Measurements from ENCODE around the gene NAIF1.

NAIF1 gene

DNA sequence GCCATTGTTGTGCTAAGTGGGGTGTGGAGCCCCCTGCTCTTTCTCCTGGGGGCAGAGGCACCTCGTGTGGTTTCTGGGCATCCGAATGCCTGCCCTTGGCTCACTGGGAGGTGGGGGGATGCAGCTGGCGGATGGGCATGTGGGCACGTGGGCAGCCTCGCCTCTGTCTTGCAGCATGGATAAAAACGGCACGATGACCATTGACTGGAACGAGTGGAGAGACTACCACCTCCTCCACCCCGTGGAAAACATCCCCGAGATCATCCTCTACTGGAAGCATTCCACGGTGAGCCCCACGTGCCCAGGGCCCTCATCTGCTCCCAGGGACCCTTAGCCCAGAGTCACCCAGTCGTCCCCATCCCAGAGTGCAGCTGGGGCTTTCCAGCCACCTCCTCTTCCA is 35.1 kb upstream of the NAIF1 start:
- DNase-seq (ENCODE audit: low read depth, low spot score): no peak

DNA sequence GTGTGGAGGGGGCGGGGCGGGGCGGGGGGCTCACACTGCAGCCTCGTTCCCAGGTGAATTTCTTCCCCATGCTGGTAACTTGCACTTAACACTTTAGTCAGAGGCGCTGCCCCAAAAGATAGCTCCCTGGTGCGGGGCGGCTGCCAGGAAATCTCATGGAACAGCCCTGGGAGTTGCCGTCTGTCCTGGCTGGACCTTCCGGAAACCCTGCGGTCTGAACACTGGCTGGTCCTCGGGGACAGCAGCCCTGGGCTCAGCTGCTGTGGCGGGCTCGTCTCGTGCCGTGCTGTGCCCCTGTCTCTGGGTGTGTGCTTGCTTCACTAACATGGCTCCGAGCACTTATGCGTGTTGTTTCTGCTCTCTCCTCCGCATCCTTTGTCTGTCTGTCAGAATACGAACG is 34.6 kb upstream of the NAIF1 start:
- DNase-seq (ENCODE audit: low read depth, low spot score): no peak

DNA sequence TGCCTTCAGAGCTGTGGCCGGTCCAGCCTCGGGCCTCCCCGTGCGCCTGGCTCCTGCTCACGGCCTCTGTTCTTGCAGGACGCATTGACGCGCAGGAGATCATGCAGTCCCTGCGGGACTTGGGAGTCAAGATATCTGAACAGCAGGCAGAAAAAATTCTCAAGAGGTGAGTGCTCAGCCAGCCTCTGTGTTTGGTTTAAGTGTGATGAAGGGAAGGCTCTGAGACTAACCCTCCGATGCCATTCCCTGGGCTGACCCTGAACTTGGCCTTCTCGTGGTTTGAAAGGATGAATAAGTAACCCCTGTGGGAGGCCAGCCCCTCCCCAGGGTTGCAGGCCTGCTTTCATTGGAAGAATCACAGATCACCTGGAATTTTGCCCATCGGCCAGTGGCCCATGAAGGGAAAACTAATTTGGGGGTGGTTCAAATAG is 34.1 kb upstream of the NAIF1 start:
- DNase-seq (ENCODE audit: low read depth, low spot score): no peak

DNA sequence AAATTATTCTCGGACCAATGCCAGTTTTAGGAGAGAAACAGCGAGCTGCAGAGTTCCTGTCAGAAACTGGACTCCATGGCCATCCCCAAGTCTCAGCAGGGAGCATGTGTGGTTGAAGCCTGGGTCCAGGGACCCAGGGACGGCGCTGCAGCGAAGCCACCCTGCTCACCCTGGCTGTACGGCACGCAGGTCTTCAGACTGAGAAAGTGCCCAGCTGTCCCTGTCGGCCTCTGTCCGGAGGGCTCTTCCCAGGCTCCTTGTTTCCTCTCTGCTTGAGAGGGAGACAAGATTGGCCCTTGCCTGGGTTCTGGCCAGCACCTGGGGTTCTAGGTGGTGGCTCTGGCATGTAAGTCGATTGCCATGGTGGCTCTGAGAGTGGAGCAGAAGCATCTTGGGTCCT is 33.5 kb upstream of the NAIF1 start:
- DNase-seq (ENCODE audit: low read depth, low spot score): no peak

DNA sequence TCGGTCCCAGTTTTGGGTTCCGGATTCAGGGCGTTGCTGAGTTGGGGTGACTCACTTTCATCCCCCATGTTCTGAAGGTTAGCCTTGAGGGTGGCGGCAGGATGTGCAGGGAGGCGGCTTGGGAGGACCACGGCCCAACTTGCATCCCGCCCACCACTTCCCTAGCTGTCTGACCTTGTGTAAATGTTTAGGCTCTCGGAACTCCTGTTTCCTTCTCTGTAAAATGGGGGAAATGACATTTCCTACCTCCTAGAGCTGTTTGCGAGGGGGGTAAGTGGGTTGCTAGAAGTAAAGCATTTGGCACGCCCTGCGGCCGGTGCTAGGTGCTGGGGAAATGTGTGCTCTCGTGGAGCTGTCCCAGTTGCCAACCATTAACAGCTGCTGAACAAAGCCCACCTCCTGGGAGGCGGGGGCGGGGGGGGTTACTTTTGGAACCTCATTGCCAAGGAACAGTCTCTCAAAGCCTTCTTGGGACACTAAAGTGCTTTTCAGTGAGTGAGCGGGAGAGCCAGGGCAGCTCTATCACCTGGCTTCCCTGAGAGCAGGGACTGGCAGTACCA is 32.9 kb upstream of the NAIF1 start:
- DNase-seq (ENCODE audit: low read depth, low spot score): no peak

DNA sequence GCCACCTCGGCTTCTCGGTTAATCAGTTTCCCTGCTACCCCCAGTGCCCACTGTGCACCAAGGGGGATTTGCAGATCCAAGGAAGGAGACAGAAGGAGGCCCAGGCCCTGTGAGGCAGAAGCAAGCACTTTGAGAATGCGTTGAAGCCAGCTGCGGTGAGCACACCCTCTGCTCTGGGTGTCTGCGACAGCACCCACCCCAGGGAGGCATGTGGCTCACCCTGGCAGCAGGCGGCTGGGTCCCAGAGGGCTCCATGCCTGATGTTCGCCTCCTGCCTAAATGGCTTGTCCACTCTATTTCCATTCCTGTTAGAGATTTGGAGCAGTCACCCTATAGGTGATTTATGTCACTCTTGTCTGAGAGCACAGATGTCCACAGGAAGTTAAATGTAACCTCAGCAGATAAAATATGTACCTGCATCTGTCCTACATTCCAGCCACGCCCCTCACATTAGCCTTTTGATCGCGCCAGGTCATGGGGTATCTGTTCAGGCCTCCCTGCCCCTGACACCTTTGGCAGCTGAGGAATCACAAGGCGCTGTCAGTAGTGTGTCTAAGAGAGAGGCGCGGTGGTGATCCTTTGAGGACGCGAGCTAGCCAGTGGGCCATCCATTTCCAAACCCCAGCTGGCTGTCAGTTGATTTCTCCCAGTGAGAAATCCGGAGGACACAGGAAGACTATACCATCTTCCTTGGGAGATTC is 32.3 kb upstream of the NAIF1 start:
- DNase-seq (ENCODE audit: low read depth, low spot score): no peak

DNA sequence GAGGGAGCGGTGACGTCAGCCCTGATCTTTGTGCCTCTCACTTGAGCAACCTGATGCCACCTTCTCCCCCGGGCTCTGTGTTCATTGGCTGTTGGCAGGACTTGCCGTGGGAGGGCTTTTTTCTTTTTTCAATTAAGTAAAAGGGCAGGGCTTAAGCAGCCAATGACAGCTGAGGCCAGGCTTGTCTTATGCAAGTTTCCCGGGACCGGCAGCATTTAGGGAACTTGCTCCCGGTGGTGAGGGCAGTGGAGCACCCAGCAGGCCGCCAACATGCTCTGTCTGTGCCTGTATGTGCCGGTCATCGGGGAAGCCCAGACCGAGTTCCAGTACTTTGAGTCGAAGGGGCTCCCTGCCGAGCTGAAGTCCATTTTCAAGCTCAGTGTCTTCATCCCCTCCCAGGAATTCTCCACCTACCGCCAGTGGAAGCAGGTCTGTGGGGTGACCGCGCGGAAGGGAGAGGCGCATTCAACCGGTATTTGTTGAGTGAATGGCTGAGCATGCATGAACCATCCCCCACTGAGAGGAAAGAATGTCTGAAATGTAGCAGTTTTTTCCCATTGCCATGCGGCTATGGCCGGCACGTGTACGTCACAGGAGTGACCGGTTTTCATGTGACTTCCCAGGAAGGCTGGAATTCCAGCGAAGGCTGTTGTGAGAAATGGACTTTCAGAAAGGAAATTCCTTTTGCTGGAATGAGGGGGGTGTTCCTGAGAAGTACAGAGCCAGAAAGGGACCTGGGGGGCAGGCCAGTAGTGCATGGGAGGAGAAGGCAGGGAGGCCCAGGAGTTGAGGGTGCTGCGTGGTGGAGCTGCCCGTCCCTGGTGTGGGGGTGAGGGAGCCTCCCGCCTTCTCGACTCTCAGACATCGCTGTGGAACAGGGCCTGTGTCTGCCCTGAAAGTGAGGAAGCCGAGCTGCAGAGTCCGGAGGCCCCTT is 31.4 kb upstream of the NAIF1 start:
- DNase-seq (ENCODE audit: low read depth, low spot score): peak; percentile 91

DNA sequence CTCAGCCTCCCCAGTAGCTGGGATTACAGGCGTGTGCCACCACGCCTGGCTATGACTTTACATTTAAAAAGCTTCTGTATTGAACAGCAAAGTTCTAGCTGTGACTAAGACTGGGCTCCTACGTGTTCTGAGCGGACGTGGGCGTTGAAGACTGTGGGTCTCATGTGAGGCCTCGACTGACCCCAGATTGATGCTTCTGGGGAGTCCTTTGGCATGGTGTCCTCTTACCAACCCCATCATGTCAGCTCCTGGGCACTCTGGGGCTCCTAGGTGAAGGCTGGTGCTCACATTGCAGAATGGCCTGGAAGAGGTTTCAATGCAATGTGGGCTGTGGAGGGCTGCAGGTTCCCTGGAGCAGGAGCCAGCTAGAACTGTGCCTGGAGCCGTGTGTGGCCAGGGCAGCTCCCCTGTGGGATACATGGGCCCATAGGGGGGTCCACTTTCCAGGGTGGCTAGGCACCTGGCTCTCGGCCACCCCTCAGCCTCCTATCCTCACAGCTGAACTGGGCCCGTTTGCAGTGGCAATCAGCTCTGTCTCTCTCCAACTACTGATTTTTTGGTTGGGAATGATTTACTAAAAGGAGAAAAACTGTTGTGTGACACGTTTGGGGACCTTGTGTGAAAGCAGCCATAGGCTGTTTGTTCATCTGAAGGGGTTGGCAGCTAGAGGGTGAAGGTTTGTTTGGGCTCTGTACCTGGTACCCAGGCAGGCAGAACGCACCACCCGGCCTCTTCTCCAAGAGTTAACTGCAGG is 30.6 kb upstream of the NAIF1 start:
- DNase-seq (ENCODE audit: low read depth, low spot score): no peak

DNA sequence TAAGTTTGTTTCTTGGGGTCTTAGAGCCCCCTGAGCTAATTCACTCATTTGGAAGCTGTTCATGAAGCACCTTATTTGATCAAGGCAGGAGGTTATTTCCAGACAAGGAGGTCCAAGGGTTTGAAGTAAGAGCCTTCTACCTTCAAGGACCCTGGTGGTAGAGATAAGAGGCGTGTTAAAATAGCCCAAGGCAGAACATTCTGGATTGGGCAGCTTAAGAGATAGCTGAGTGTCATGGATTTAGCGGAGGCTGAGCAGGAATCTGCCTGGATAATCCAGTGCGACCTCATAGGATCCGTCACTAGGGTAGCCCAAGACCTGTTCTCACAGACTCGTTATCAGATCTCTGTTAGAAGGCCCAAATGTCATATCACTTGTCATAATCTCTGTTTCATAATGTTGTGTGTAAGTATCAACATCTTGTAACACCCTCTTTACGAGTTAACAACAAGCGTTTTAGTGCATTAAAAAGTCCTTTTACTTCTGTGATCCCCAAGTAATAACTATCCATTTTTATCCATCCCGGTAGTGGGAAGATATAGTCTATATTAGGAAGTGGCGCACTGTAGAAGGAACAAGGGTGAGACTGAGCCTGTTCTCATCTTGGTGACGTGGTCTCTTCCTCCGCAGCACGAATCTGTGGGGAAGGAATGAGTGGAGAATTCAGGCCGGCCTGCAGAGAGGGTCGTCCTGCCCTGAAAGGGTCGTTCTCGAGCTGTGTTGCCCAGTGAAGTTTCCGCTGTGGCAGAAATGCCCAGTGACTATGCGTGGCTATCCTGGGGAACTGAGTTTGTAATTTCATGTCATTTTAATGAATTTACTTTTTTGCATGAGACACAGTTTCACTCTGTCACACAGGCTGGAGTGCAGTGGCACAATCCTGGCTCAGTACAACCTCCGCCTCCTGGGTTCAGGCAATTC is 29.8 kb upstream of the NAIF1 start:
- no peak for DNase-seq (ENCODE audit: low read depth, low spot score)

DNA sequence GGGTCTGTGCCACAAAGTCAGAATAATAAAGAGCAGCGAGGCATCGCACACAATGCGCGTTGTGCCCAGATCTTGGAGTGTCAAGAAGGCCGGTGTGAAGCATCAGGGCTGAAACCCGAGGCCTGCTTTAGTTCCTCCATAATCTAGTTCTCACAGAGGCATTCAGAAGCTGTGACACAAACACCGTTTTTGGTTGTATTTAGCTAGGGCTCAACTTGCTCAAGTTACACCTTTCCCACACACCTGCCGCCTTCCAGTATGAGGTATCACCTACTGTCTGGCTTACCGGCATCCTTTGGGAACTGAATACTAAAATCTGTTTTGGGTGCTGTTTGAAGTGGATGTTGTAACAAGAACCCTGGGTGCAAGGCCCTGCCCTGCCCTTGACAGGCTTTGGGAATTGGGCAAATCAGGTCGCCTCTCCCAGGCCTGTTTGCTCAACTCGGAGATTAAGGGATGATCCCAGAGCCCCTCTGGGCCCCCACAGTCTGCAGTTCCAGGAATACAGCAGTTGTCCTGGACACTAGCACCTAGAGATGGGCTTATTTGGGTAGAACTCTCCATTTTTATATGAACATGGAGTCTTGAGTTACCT is 27.9 kb upstream of the NAIF1 start:
- DNase-seq (ENCODE audit: low read depth, low spot score): no peak

DNA sequence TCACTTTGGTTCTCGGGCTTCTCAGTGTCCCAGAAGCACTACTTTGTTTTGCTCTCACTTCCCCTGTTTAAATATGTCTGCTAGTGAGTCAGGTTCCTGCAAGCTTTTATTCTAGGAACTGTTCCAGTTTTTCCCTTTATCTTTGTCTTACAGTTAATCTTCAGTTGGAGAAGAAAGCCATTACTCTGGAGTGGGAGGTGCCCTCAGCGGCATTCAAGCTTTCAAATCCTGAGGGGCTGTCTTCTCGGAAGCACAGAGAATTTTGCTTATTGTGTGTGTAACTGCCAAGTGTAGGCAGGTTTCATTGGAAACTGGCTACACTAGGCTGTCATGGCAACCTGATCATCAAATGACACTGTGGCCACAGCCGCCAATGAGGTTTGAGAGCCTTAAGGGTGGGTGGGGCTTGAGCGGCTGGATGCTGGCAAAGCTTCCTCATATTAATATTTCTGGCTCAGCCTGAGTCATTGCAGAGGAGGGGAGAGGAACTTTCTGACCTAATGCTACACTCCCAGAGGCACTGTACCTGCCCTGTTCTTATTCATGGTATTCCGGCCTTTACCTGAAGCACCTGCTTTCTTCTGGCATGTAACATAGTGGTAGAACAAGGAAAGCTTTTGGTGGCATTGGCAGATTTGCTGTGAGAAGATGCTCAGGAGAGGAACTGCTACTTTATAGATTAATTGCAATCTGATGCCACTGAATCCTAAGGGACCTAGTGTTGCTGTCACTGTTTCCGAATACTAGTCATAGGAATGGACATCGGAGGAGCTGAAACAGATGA is 27.2 kb upstream of the NAIF1 start:
- DNase-seq (ENCODE audit: low read depth, low spot score): peak; percentile 79

DNA sequence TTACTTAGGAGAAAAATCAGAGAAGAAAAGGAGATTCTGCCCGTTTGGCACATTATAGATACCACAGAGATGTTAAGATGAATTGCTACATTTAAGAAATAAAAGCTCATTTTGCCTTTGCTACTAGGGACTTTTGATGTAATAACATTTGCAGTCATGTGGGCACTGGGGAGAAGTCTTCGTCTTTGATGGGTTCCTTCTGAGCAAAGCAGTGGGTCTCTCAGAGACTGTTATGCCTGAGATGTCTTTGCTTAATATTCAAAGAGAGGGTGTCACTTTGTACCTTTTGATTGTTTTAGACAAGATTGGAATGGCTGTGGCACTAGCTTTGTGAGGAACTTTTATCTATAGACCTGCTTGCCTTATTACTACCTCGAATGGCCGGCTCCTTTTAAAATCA is 25.9 kb upstream of the NAIF1 start:
- no peak for DNase-seq (ENCODE audit: low read depth, low spot score)

DNA sequence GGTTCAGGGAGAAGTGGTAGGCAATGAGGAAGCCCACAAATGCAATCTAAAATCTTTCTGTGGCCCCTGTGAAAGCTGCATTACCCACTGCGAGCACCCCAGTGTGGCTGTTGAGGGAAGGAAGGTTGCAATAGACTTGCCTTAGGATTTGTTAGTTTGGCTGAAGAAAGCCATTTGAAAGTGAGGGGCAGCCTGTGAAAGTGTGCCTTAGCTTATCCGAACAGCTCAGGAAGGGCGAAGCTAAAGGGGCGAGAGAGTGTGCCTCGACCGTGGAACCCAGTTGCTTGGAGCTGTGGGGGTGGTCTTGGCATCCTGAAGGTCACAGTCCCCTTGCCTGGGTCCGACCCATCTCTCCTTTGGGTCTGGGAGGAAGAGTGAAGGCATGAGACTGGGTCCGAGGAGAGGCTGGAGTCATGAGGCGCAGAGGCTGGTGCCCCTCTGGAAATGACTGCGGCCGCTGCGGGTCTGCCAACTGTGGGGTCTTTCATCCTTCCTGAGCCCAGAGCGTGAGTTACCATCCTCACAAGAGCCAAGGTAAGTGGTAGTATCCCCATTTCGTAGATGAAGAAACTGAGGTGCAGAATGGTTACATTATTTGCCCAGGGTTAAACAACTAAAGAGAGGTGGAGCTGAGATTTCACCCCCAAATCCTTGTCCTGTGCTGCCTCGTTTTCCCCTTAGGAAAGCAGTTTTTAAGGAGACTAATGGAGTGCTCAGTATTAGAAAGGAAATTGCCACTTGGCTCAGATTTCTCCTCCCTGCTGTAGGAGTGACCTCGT is 25.3 kb upstream of the NAIF1 start:
- DNase-seq (ENCODE audit: low read depth, low spot score): no peak

DNA sequence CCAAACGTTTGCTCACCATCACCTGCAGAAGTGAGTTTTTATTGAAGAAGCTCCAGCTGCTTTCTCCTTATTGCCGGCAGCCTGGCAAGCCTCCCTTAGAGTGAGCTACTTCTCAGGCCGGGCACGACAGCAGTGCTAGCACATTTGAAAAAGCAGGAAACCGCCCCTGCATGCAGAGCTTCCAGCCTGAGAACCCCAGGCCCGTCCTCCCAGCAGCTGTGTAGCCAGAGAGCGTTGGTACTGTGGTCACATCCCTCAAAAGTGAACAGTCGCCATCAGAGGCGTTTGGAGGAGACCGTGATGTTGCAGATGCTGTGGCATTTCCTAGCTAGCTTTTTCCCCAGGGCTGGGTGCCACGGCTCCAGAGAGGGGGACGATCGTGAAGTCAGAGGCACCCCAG is 24.5 kb upstream of the NAIF1 start:
- no peak for DNase-seq (ENCODE audit: low read depth, low spot score)

DNA sequence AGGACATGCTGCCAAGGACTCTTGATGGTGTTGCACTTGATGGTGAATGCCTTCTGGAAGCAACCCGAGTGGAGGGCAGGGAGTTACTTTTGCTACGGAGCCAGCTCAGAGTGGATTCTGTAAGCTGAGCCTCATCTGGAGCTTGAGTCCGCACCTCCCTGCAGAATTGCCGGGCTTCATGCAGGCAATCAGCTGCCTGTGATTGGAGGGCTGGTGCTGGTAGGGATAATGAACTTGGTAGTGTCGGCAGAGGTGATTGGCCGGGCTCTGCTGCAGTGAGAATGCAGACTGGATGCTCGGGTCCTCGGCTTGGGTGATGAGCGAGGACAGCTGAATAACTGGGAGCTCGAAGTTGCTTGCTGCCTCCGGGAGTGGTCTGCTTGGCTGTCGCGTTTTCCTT is 24.0 kb upstream of the NAIF1 start:
- DNase-seq (ENCODE audit: low read depth, low spot score): peak; percentile 44

DNA sequence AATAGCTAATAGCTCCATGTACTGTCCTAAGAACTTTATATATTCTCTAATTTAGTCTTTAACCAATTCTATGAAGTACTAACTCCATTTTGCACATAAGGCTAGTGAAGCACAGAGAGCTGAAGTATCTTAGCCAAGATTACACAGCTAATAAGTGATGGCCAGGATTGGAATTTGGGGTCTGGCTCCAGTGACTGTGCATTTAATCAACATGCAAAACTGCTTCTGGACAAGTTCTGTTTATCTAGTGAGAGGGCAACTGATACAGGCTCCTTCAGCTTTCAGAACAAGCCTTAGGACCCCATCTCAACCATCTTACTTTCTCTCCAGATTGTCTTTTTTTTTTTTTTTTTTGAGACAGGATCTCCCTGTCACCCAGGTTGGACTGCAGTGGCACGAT is 22.2 kb upstream of the NAIF1 start:
- DNase-seq (ENCODE audit: low read depth, low spot score): no peak

DNA sequence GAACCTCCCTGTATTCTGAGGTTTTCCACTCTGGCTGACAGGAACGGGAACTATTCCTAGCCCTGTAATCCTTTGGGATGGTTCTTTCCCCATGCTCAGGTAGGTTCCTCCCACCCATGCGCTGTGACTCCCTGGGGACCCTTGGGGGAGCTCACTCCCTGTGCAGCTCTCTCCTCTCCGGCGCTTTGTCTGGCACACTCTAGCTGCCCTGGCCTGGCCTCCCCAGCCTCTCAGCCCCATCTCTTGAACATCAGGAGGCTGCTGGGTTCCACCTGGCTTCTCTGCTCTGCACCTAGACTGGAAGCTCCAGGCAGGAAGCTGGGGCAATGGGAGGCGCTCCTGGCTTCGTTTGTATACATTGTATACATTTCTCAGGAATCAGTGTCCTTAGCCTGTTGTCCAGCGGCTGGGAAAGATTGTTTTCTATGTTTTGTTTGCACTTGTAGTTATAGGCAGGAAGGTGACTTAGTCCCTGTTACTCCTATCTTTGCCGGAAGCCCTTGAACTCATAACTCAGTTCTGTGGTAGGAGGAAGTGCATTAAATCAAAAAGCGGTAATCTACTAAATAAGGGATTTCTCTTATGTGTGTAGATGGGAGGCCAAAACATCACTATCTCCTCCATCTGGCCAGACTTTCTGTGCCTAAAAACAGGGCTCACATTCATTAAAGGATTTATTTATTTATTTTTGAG is 21.3 kb upstream of the NAIF1 start:
- no peak for DNase-seq (ENCODE audit: low read depth, low spot score)

DNA sequence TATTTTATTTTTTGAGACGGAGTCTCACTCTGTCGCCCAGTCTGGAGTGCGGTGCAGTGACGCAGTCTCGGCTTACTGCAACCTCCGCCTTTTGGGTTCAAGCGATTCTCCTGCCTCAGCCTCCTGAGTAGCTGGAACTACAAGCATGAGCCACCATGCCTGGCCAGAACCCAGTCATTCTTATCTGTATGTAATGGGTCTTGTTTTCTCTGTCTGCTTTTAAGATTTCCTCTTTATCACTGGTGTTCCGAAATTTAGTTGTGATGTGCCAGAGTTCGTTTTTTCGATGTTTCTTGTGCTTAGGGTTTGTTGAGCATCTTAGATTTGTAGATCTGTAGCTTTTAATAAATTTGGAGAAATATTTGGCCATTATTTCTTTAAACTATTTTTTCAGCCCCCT is 20.1 kb upstream of the NAIF1 start:
- no peak for DNase-seq (ENCODE audit: low read depth, low spot score)

Data from smooth muscle cell of the brain vasculature (primary cell).